ENCODE results near the gene HNRNPD.
"Not testable (repeated sequence)": the region's sequence is repeated elsewhere in the genome, so short reads cannot be mapped to it uniquely, and the experiment has no call there.

GRCh38 chr4:82386312-82386711, 12.5 kb upstream of the HNRNPD start:
- not testable (repeated sequence) for TF ChIP-seq CTCF (conservative IDR thresholded peaks at IDR 0.05 in 1 of 2, IDR thresholded peaks at IDR 0.05 in 1 of 2; ENCODE audit: extremely low read depth in 1 of 2, insufficient read depth in 1 of 2, low read depth in 1 of 2, low read length in 2 of 2); EZH2 (IDR thresholded peaks at IDR 0.05; ENCODE audit: borderline replicate concordance, low read length)

Data from mammary epithelial cell (primary cell).